K562 (cell line): ENCODE results near the gene SFN. TPM values are rescaled to one million over a fixed set of nuclear protein-coding genes. Genes with fewer than 3 reads are reported as not detected.

Experiments used
- CUX1 ChIP-seq: fragments of 200-800 bp; sonication (Bioruptor generic); IDR thresholded peaks from 2 replicates; pipeline ENCODE4 v1.6.1; 2016; ENCODE audit warnings: missing genetic modification characterization, missing compliant biosample characterization
- DNMT1 ChIP-seq: fragments of 450-650 bp; IDR thresholded peaks from 2 replicates; pipeline ENCODE4 v1.6.1; 2016; ENCODE audit warnings: antibody characterized with exemption, mild to moderate bottlenecking
- FOXJ3 ChIP-seq: sonication (generic); formaldehyde crosslinking; IDR thresholded peaks from 2 replicates; pipeline ENCODE4 v1.4.0; 2020; ENCODE audit warnings: mild to moderate bottlenecking, missing genetic modification reagents
- GTF2A2 ChIP-seq: IDR thresholded peaks from 2 replicates; pipeline ENCODE4 v1.6.1; 2016; ENCODE audit warnings: mild to moderate bottlenecking, missing genetic modification characterization, missing compliant biosample characterization
- JUN ChIP-seq, 2 experiments: sonication (generic) in 1 of 2; formaldehyde crosslinking in 1 of 2; IDR thresholded peaks; 2 replicates each; pipeline versions ENCODE4 v1.6.1 to v1.8.0; 2012 to 2022; ENCODE audit warnings: borderline replicate concordance in 2 of 2, mild to moderate bottlenecking in 2 of 2, improper control_type of control experiment in 1 of 2, low read depth in 1 of 2, low read length in 1 of 2, missing genetic modification reagents in 1 of 2
- KAT2B ChIP-seq: IDR thresholded peaks from one replicate; pipeline ENCODE4 v1.6.1; 2012; ENCODE audit warnings: low read depth, mild to moderate bottlenecking, control low read depth, inconsistent platforms, low read length, moderate library complexity
- MAZ ChIP-seq, 2 experiments: fragments of 450-650 bp in 1 of 2; sonication (generic) in 1 of 2; formaldehyde crosslinking; IDR thresholded peaks in 1 of 2; conservative IDR thresholded peaks in 1 of 2; 2 replicates each; pipeline versions ENCODE4 v1.4.0 to v1.5.0; 2020; ENCODE audit warnings: mild to moderate bottlenecking in 1 of 2, missing genetic modification reagents in 1 of 2
- MCM3 ChIP-seq: fragments of 450-650 bp; IDR thresholded peaks from 2 replicates; pipeline ENCODE4 v1.6.1; 2016
- MCM5 ChIP-seq: fragments of 450-650 bp; IDR thresholded peaks from 2 replicates; pipeline ENCODE4 v1.6.1; 2016; ENCODE audit warnings: low read depth
- MLX ChIP-seq, 2 experiments: fragments of 450-650 bp in 1 of 2; sonication (generic) in 1 of 2; formaldehyde crosslinking; conservative IDR thresholded peaks; 2 replicates each; pipeline versions ENCODE4 v1.4.0 to v1.8.1; 2020 to 2022; ENCODE audit warnings: mild to moderate bottlenecking in 1 of 2, missing genetic modification reagents in 1 of 2
- NFE2 ChIP-seq: IDR thresholded peaks from 2 replicates; pipeline ENCODE4 v1.6.1; 2014; ENCODE audit warnings: antibody characterized with exemption, low read depth
- PTBP1 ChIP-seq: fragments of 200-400 bp; formaldehyde crosslinking; IDR thresholded peaks from 2 replicates; pipeline ENCODE4 v1.6.1; 2017; ENCODE audit warnings: low read depth, low read length
- SETDB1 ChIP-seq: IDR thresholded peaks from one replicate; pipeline ENCODE4 v1.6.1; 2012; ENCODE audit warnings: low read length, control low read depth, inconsistent platforms
- SMAD4 ChIP-seq: fragments of 250-450 bp; sonication (Bioruptor Pico); conservative IDR thresholded peaks from 2 replicates; pipeline ENCODE4 v1.8.0; 2021; ENCODE audit warnings: inconsistent platforms, mild to moderate bottlenecking, moderate library complexity
- ZFX ChIP-seq: sonication (generic); formaldehyde crosslinking; IDR thresholded peaks from 2 replicates; pipeline ENCODE4 v1.8.0; 2022; ENCODE audit warnings: mild to moderate bottlenecking, missing genetic modification reagents, moderate library complexity
- ZNF224 ChIP-seq: sonication (generic); formaldehyde crosslinking; IDR thresholded peaks from 2 replicates; pipeline ENCODE4 v1.8.0; 2022; ENCODE audit warnings: mild to moderate bottlenecking, missing genetic modification reagents
- ZNF398 ChIP-seq: fragments of 250-450 bp; sonication (Bioruptor Pico); IDR thresholded peaks from 2 replicates; pipeline ENCODE4 v1.8.0; 2021; ENCODE audit warnings: moderate library complexity, mild to moderate bottlenecking, inconsistent platforms
- ZNF785 ChIP-seq: fragments of 250-450 bp; sonication (Bioruptor Pico); IDR thresholded peaks from 2 replicates; pipeline ENCODE4 v1.4.0; 2020; ENCODE audit warnings: mild to moderate bottlenecking
- polyA plus RNA-seq, 8 experiments: library from polyadenylated mRNA; depleted of rRNA in 4 of 8; stranded (reverse) in 5 of 8; unstranded in 3 of 8; fragments of >200 nt; fragmentation: Nextera tagmentation in 2 of 8; fragmentation: Illumina TruSeq in 1 of 8; extraction: Ambion mirVana in 2 of 8; extraction: Trizol in 1 of 8; gene quantifications; 2 replicates each; pipeline versions ENCODE4 v1.2.1 to v1.2.3, GENCODE V29; 2011 to 2014; ENCODE audit warnings: inconsistent platforms in 1 of 8, missing spikeins in 1 of 8
- total RNA-seq, 7 experiments: library from RNA; depleted of rRNA in 6 of 7; stranded (reverse); fragments of >200 nt in 6 of 7; fragmentation: Illumina TruSeq in 2 of 7; extraction: Trizol in 2 of 7; gene quantifications; 2 replicates each; pipeline versions ENCODE4 v1.2.1 to v1.2.3, GENCODE V29; 2011 to 2021; ENCODE audit warnings: low replicate concordance in 1 of 7

SFN gene
- total and polyA plus RNA-seq, 9 of the 15 experiments (the other 6 are each of a cell fraction or from before 2014, with no cell fraction given) = 0.10 to 3.8 (median 2.0) TPM

- TF ChIP-seq CUX1 (no peak), ZFX (CRISPR knock-in tag) (peak; percentile 91; the same call in 1 of the 2 replicates), ZNF398 (no peak), MLX (CRISPR knock-in tag; conservative IDR thresholded peaks at IDR 0.05) (no peak), SMAD4 (CRISPR knock-in tag) (0 out of 2 replicates have a peak, but pooled peaks have one; percentile 59), JUN (IDR thresholded peaks at IDR 0.05; ENCODE audit: borderline replicate concordance, low read depth, low read length) (no peak), JUN (CRISPR knock-in tag; IDR thresholded peaks at IDR 0.05; ENCODE audit: borderline replicate concordance) (0 out of 2 replicates have a peak, but pooled peaks have one; percentile 64), GTF2A2 (tag) (no peak), NFE2 (0 out of 2 replicates have a peak, but pooled peaks have one; percentile 16), ZNF785 (CRISPR knock-in tag) (no peak), MCM3 (no peak), KAT2B (no peak), ZNF224 (CRISPR knock-in tag) (no peak), SETDB1 (no peak), MCM5 (no peak), PTBP1 (no peak), MAZ (CRISPR knock-in tag; conservative IDR thresholded peaks at IDR 0.05 in 1 of 2, IDR thresholded peaks at IDR 0.05 in 1 of 2) (peak; percentile 73 to 94), DNMT1 (no peak), FOXJ3 (no peak)
These were observed 1.9 kb downstream of the SFN start (continued) for GRCh38 chr1:26864610-26865480.
